Nephron progenitor cell (in vitro differentiated cells): ENCODE data around the gene EFNA2.
"Not testable (repeated sequence)": the region's sequence is repeated elsewhere in the genome, so short reads cannot be mapped to it uniquely, and the experiment has no call there.

Source experiments
- DNase-seq: peaks from one replicate; pipeline ENCODE4 v3.0.0; 2021
- H3K27ac Mint-ChIP-seq: 2 replicates; pipeline ENCODE4 v1.8.0; 2021; ENCODE audit warnings: mild to moderate bottlenecking, moderate library complexity, mixed read lengths
- H3K27me3 Mint-ChIP-seq: 2 replicates; pipeline ENCODE4 v1.8.0; 2021; ENCODE audit warnings: mild to moderate bottlenecking, low read depth, mixed read lengths; ENCODE audit not compliant: poor library complexity
- H3K36me3 Mint-ChIP-seq: 2 replicates; pipeline ENCODE4 v1.8.0; 2021; ENCODE audit warnings: low read depth, mixed read lengths
- H3K4me1 Mint-ChIP-seq: 2 replicates; pipeline ENCODE4 v1.8.0; 2021; ENCODE audit warnings: mixed read lengths
- H3K4me3 Mint-ChIP-seq: 2 replicates; pipeline ENCODE4 v1.8.0; 2021; ENCODE audit warnings: mild to moderate bottlenecking, moderate library complexity, mixed read lengths
- H3K9me3 Mint-ChIP-seq: 2 replicates; pipeline ENCODE4 v1.8.0; 2021; ENCODE audit warnings: mild to moderate bottlenecking, moderate library complexity, mixed read lengths
- TF ChIP-seq, protein P1 (sequence below): fragments of 200-600 bp; sonication (generic); IDR thresholded peaks from 2 replicates; pipeline ENCODE4 v1.5.0; 2021; ENCODE audit warnings: antibody characterized with exemption

Gene EFNA2

DNA sequence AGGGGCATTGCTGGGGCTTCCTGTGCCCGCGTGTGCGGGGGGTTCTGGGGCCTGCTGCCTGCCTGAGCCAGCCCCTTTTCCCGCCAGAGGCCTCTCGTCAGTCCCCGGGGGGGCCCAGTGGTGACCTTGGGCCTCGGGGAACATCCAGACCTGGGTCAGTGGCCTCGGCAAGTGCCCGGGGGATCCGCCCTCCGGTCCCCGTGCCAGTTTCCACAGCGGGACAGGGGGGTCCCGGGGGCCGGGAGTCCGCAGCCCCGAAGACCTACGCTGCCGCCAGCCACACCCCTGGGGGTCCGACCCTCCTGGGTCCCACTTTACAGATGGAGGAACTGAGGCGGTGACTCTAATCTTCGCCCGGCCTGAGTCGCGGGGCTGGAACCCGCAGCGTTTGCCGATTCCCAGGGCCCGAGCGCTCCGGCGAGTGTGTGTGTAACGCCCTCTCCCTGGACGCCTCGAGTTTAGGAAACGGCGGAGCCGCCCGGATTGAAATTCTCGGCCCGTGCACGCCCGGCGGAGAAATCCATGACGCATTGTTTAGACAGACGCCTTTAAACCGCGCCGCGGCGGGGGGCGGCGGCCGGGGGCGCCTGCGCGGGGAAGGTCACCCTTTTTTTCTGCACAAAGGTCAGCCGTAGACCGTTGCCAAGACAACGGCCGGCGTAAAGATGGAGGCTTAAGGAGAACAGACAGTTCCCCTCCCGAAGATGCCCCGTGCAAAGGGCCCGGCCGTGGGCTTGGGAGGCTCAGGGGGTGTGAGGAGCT, 39.3 kb downstream of the EFNA2 start:
- no peaks in the 10 kb centered on the region for H3K36me3 Mint-ChIP-seq
- TF ChIP-seq, protein P1, sequence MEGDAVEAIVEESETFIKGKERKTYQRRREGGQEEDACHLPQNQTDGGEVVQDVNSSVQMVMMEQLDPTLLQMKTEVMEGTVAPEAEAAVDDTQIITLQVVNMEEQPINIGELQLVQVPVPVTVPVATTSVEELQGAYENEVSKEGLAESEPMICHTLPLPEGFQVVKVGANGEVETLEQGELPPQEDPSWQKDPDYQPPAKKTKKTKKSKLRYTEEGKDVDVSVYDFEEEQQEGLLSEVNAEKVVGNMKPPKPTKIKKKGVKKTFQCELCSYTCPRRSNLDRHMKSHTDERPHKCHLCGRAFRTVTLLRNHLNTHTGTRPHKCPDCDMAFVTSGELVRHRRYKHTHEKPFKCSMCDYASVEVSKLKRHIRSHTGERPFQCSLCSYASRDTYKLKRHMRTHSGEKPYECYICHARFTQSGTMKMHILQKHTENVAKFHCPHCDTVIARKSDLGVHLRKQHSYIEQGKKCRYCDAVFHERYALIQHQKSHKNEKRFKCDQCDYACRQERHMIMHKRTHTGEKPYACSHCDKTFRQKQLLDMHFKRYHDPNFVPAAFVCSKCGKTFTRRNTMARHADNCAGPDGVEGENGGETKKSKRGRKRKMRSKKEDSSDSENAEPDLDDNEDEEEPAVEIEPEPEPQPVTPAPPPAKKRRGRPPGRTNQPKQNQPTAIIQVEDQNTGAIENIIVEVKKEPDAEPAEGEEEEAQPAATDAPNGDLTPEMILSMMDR, result no peak
- H3K27me3 Mint-ChIP-seq, result peaks cover 6% of the 10 kb centered on the region
- H3K9me3 Mint-ChIP-seq, result peaks cover 3% of the 10 kb centered on the region
- peaks cover 33% of the 10 kb centered on the region for H3K4me1 Mint-ChIP-seq
- H3K4me3 Mint-ChIP-seq, result no peak overlapping the region
- H3K27ac Mint-ChIP-seq, result no peak overlapping the region
- DNase-seq, result no peak

DNA sequence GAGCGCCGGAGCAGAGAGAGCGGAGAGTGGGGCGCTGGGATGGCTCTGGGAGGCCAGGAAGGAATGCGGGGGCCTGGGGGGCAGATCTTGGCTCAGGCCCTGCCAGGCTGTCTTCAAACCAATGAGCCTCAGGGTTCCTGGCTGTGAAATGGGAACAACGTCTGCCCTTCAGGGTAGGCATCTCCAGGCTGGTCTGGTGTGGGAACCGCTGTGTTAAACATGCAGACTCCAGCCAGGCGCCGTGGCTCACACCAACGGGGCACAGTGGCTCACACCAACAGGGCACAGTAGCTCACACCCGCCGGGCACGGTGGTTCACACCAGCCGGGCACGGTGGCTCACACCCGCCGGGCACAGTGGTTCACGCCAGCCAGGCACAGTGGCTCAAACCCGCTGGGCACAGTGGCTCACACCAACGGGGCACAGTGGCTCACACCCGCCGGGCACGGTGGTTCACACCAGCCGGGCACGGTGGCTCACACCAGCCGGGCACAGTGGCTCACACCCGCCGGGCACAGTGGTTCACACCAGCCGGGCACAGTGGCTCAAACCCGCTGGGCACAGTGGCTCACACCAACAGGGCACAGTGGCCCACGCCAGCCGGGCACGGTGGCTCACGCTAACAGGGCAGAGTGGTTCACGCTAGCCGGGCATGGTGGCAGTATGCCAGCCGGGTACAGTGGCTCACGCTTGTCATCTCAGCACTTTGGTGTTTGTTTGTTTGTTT, 40.1 kb downstream of the EFNA2 start:
- H3K9me3 Mint-ChIP-seq, result peaks cover 3% of the 10 kb centered on the region
- H3K4me1 Mint-ChIP-seq, result peaks cover 37% of the 10 kb centered on the region
- TF ChIP-seq, protein P1, result no peak
- DNase-seq, result no peak
- peaks cover 6% of the 10 kb centered on the region for H3K27me3 Mint-ChIP-seq
- H3K27ac Mint-ChIP-seq, result no peak overlapping the region
- H3K4me3 Mint-ChIP-seq, result no peak overlapping the region
- H3K36me3 Mint-ChIP-seq, result no peaks in the 10 kb centered on the region

DNA sequence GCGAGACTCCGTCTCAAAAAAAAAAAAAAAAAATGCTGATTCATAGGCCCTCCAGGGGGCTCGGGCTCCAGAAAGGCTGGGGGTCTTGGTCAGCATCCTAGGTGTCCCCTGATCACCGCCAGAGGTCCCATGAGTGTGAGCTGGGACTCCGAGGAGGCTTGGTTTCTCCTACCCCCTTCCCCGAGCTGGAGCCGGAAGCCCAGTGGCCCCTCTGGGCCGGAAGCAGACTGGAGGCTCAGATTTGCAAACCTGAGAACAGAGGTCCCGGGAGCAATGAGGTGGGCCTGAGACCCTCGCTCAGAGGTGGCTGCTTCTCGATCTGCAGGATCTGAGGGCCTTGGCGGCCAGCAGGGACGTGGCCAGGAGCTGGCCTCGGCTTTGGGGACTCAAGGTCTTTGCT, 41.5 kb downstream of the EFNA2 start:
- Mint-ChIP-seq H3K27ac (peak overlapping the region; percentile 68), H3K4me3 (no peak overlapping the region), H3K27me3 (peaks cover 7% of the 10 kb centered on the region), H3K4me1 (peaks cover 38% of the 10 kb centered on the region), H3K9me3 (peaks cover 3% of the 10 kb centered on the region), H3K36me3 (no peaks in the 10 kb centered on the region)
- TF ChIP-seq, protein P1, result no peak
- no peak for DNase-seq

DNA sequence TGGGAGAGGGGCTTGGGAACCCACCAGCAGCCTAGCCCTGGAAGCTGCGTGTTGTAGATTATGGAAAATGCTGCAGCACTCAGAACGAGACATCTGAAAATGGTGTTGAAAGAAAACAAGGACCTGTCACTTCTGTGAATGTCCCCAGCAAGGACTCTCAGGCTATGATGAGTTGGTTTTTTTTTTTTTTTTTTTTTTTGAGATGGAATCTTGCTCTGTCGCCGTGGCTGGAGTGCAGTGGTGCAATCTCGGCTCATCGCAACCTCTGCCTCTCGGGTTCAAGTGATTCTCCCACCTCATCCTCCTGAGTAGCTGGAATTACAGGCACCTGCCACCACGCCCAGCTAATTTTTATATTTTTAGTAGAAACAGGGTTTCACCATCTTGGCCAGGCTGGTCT, 46.5 kb downstream of the EFNA2 start:
- H3K4me1 Mint-ChIP-seq, result peaks cover 28% of the 10 kb centered on the region
- not testable (repeated sequence) for H3K27ac Mint-ChIP-seq, H3K27me3 Mint-ChIP-seq, H3K36me3 Mint-ChIP-seq, H3K9me3 Mint-ChIP-seq, DNase-seq, H3K4me3 Mint-ChIP-seq

DNA sequence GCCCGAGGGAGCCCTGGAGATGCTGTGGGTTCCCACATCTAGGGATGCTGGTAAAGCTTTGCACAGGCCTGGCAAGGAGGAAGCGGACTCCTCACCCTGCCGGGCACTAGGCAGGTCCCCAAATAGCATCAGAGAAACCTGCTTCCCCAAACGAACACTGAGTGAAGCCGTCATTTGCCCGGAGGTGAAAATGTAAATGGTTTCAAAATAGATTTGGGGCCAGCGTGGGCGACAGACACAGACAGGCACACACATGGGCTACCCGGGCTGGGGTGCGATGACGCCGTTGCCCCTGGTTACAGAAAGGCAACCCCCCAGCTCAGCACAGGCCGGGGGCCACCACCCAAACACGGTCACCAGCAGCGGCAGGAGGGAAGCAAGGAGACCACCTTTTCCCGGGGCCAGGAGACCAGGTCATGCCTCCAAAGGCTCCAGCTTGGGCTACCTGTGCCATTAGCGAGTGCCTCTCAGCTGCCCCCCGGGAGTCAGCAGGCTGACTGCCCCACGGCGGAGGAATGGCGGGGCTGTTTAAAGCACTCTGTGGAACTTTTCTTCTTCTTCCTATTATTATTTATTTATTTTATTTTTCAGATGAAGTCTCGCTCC, 50.5 kb downstream of the EFNA2 start:
- peaks cover 3% of the 10 kb centered on the region for H3K9me3 Mint-ChIP-seq
- no peak overlapping the region for H3K4me3 Mint-ChIP-seq
- peaks cover 19% of the 10 kb centered on the region for H3K27me3 Mint-ChIP-seq
- H3K27ac Mint-ChIP-seq, result peak overlapping the region; percentile 29
- H3K36me3 Mint-ChIP-seq, result no peaks in the 10 kb centered on the region
- TF ChIP-seq, protein P1, result no peak
- H3K4me1 Mint-ChIP-seq, result peaks cover 10% of the 10 kb centered on the region
- DNase-seq, result no peak

DNA sequence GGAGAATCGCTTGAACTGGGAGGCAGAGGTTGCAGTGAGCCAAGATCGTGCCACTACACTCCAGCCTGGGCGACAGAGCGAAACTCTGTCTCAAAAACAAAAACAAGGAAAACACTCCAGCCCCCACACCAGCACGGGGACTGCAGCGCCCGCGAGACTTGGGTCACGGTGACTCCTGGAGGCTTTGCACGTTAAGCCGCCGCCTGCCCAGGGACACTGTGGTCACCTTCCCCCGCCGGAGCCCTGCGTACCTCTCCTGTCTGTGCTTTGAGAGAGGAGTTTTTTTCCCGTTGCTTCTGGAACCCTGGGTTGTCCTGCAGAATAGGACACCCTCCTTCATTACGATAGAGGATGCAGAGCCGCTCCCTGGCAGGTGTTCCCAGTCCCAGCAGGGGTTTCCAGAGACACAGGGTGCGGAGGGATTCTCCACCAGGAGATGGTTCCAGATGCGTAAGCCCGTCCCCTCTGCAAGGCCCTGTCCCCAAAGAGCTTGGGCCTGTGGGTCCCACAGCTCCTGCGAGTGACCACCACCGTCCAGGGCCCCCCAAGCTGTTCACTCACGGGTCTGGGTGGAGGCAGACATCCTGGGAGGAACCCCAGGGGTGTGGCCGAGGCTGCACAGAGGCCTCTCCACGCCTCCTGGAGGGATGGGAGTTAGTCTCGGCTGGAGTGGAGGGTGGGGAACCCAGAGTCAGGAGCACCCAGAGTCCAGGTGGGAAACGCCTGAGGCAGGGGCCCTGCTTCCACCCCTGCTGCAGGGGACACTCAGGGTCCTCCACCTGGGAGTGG, 55.2 kb downstream of the EFNA2 start:
- H3K9me3 Mint-ChIP-seq, result peaks cover 3% of the 10 kb centered on the region
- TF ChIP-seq, protein P1, result no peak
- peaks cover 21% of the 10 kb centered on the region for H3K27me3 Mint-ChIP-seq
- no peak for DNase-seq
- H3K4me3 Mint-ChIP-seq, result no peak overlapping the region
- H3K27ac Mint-ChIP-seq, result no peak overlapping the region
- H3K36me3 Mint-ChIP-seq, result no peaks in the 10 kb centered on the region
- H3K4me1 Mint-ChIP-seq, result peaks cover 11% of the 10 kb centered on the region
